ENCODE data around the gene MINK1.

DNA sequence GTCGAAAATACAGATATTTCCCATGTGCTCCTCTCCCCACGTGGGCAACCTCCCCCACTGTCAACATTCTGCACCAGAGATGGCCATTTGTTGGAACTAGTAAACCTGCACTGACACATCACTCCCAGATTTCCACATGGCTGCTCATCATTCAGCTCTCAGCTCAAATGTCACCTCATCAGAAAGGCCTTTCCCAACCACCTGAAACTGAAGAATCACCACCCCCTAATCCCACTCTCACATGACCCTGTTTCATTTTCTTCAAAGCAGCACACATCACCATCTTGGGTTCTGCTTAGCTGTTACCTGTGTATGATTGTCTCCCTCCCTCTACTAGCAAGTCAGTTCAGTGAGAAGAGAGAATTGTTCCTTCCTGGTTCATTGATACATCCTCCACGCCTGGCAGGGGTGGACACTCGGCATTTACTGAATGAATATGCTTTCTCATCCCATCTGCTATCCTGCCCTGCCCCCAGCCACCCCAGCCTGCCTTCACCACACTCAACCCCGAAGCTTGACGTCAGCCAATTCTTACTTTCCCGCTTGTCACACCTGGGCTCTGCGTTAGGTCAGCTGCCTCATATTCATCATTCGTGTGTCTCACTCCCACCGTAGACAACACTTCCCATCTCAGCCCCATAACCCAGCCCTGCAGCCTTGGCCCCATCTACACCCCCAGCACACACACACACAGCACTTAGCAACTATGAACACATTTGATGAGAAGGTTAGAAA is 32.5 kb upstream of the MINK1 start:
- TF ChIP-seq NR2C2 (CRISPR knock-in tag; IDR thresholded peaks at IDR 0.05; ENCODE audit: borderline replicate concordance) (no peak), EP300 (IDR thresholded peaks at IDR 0.05; ENCODE audit: low read depth in 2 of 2, low read length in 2 of 2) (no peak), EP300 (CRISPR knock-in tag; IDR thresholded peaks at IDR 0.05; ENCODE audit: borderline replicate concordance) (no peak), ZNF564 (CRISPR knock-in tag; IDR thresholded peaks at IDR 0.05) (no peak)
